H1 (cell line): ENCODE measurements around the gene FARP2. TPM values are rescaled to one million over a fixed set of nuclear protein-coding genes. Genes with fewer than 3 reads are reported as not detected.

Source experiments
- CTCF ChIA-PET: fragments of 300-600 bp; sonication (Branson Sonifier 250); formaldehyde crosslinking; loops from one replicate; lab custom pipeline; 2021; ENCODE audit not compliant: partially characterized antibody; lab: Charles Lee
- POLR2A ChIA-PET: fragments of 300-600 bp; sonication (Branson Sonifier 250); formaldehyde crosslinking; loops from one replicate; lab custom pipeline; 2021; ENCODE audit warnings: inconsistent platforms; ENCODE audit not compliant: partially characterized antibody; lab: Charles Lee
- DNase-seq, 2 experiments: peaks; one replicate each; pipeline versions ENCODE4 v3.0.0 to v3.0.0-alpha.2; 2010 to 2022; ENCODE audit warnings: low spot score in 2 of 2, low read depth in 1 of 2, mixed read lengths in 1 of 2
- FAIRE-seq: peaks from 2 replicates; lab custom pipeline; 2011; peaks lifted over from hg19 to GRCh38; lab: Jason Lieb, UNC
- H2AFZ ChIP-seq: 2 replicates; pipeline ENCODE4 v1.8.1; 2012; ENCODE audit warnings: low read length, inconsistent platforms
- H2AK5ac ChIP-seq: 2 replicates; pipeline ENCODE4 v1.6.1; 2013; ENCODE audit warnings: low read depth, low read length
- H2BK120ac ChIP-seq: replicated peaks from 2 replicates; pipeline ENCODE3; 2013; ENCODE audit warnings: low read depth, low read length, inconsistent platforms
- H2BK12ac ChIP-seq: 2 replicates; pipeline ENCODE4 v1.6.1; 2013; ENCODE audit warnings: low read depth, low read length
- H2BK15ac ChIP-seq: 2 replicates; pipeline ENCODE4 v1.6.1; 2013; ENCODE audit warnings: low read length
- H2BK20ac ChIP-seq: 2 replicates; pipeline ENCODE4 v1.6.1; 2013; ENCODE audit warnings: low read length
- H2BK5ac ChIP-seq: 2 replicates; pipeline ENCODE4 v1.6.1; 2013; ENCODE audit warnings: low read depth, low read length
- H3K14ac ChIP-seq: 2 replicates; pipeline ENCODE4 v1.6.1; 2013; ENCODE audit warnings: inconsistent platforms; ENCODE audit not compliant: insufficient read length
- H3K18ac ChIP-seq: 2 replicates; pipeline ENCODE4 v1.6.1; 2013; ENCODE audit warnings: low read length; ENCODE audit errors: extremely low read depth
- H3K23ac ChIP-seq: 2 replicates; pipeline ENCODE4 v1.6.1; 2013; ENCODE audit warnings: inconsistent platforms; ENCODE audit not compliant: insufficient read length
- H3K23me2 ChIP-seq: 2 replicates; pipeline ENCODE4 v1.6.1; 2013; ENCODE audit warnings: low read depth, low read length
- H3K27ac ChIP-seq: 2 replicates; pipeline ENCODE4 v1.6.1; 2011; ENCODE audit warnings: low read depth, low read length, inconsistent platforms
- H3K27me3 ChIP-seq, 4 experiments: replicated peaks in 1 of 4; 1 replicate in 1 of 4; 2 replicates in 3 of 4; pipeline versions ENCODE4 v1.6.1 to v1.8.1; 2011 to 2013; ENCODE audit warnings: low read length in 3 of 4, mild to moderate bottlenecking in 3 of 4, inconsistent platforms in 2 of 4, mixed read lengths in 2 of 4, moderate library complexity in 1 of 4; ENCODE audit not compliant: control insufficient read depth in 3 of 4, insufficient read depth in 3 of 4; ENCODE audit errors: extremely low read depth in 1 of 4
- H3K36me3 ChIP-seq, 4 experiments: 2 replicates each; pipeline versions ENCODE4 v1.6.1 to v1.8.1; 2011 to 2013; ENCODE audit warnings: mild to moderate bottlenecking in 4 of 4, low read length in 3 of 4, moderate library complexity in 2 of 4, control low read depth in 1 of 4, inconsistent platforms in 1 of 4; ENCODE audit not compliant: insufficient read depth in 4 of 4, control insufficient read depth in 2 of 4
- H3K4ac ChIP-seq: replicated peaks from 2 replicates; pipeline ENCODE3; 2013; ENCODE audit warnings: low read length, low read depth, mixed read lengths, inconsistent platforms; ENCODE audit not compliant: insufficient read length
- H3K4me1 ChIP-seq, 4 experiments: replicated peaks in 1 of 4; 1 replicate in 1 of 4; 2 replicates in 3 of 4; pipeline versions ENCODE4 v1.6.1 to v1.8.1; 2011 to 2013; ENCODE audit warnings: low read length in 3 of 4, inconsistent platforms in 2 of 4, mixed read lengths in 1 of 4; ENCODE audit not compliant: insufficient read depth in 4 of 4, control insufficient read depth in 3 of 4
- H3K4me2 ChIP-seq, 2 experiments: 2 replicates each; pipeline versions ENCODE4 v1.6.1 to v1.8.1; 2011 to 2013; ENCODE audit warnings: low read depth in 2 of 2, low read length in 2 of 2, control low read depth in 1 of 2, inconsistent platforms in 1 of 2, mild to moderate bottlenecking in 1 of 2; ENCODE audit not compliant: insufficient read depth in 1 of 2
- H3K4me3 ChIP-seq, 4 experiments: fragments of 200-600, 300-600 bp in 1 of 4; sonication (generic), shearing (Covaris generic), sonication (Bioruptor Twin) in 1 of 4; 2 replicates each; pipeline versions ENCODE4 v1.5.1 to v1.8.1; 2011 to 2016; ENCODE audit warnings: low read length in 4 of 4, low read depth in 3 of 4, control low read depth in 2 of 4, inconsistent platforms in 2 of 4, mild to moderate bottlenecking in 2 of 4, mixed read lengths in 1 of 4, moderate library complexity in 1 of 4; ENCODE audit not compliant: insufficient read depth in 2 of 4; ENCODE audit errors: extremely low read depth in 1 of 4
- H3K56ac ChIP-seq: replicated peaks from 2 replicates; pipeline ENCODE3; 2013; ENCODE audit warnings: low read depth, mild to moderate bottlenecking, mixed read lengths, low read length, inconsistent platforms; ENCODE audit not compliant: insufficient read length
- H3K79me1 ChIP-seq: 2 replicates; pipeline ENCODE4 v1.6.1; 2013; ENCODE audit warnings: low read depth, low read length, control low read depth
- H3K79me2 ChIP-seq, 2 experiments: 2 replicates each; pipeline versions ENCODE4 v1.6.1 to v1.8.1; 2012 to 2013; ENCODE audit warnings: low read length in 2 of 2, mild to moderate bottlenecking in 2 of 2, inconsistent platforms in 1 of 2; ENCODE audit not compliant: insufficient read depth in 2 of 2, control insufficient read depth in 1 of 2
- H3K9ac ChIP-seq, 4 experiments: replicated peaks in 1 of 4; 1 replicate in 1 of 4; 2 replicates in 3 of 4; pipeline versions ENCODE4 v1.6.1 to v1.8.1; 2011 to 2013; ENCODE audit warnings: low read depth in 3 of 4, low read length in 3 of 4, control low read depth in 2 of 4, mild to moderate bottlenecking in 2 of 4, moderate library complexity in 2 of 4, inconsistent platforms in 1 of 4; ENCODE audit errors: extremely low read depth in 1 of 4
- H3K9me3 ChIP-seq, 2 experiments: 2 replicates each; pipeline versions ENCODE4 v1.6.1 to v1.8.1; 2012 to 2013; ENCODE audit warnings: mild to moderate bottlenecking in 2 of 2, moderate library complexity in 2 of 2, control low read depth in 1 of 2, inconsistent platforms in 1 of 2, low read depth in 1 of 2, low read length in 1 of 2, mixed read lengths in 1 of 2; ENCODE audit not compliant: insufficient read depth in 2 of 2
- H4K20me1 ChIP-seq, 2 experiments: replicated peaks in 1 of 2; 2 replicates each; pipeline versions ENCODE3 to v1.8.1; 2011 to 2013; ENCODE audit warnings: inconsistent platforms in 2 of 2, low read length in 2 of 2, mild to moderate bottlenecking in 1 of 2; ENCODE audit not compliant: insufficient read depth in 2 of 2, control insufficient read depth in 1 of 2
- H4K5ac ChIP-seq: 2 replicates; pipeline ENCODE4 v1.6.1; 2013; ENCODE audit warnings: low read length, low read depth, mixed read lengths, inconsistent platforms; ENCODE audit not compliant: insufficient read length
- H4K8ac ChIP-seq: 2 replicates; pipeline ENCODE4 v1.8.0; 2013; ENCODE audit warnings: mild to moderate bottlenecking, moderate library complexity, low read length, inconsistent platforms; ENCODE audit not compliant: insufficient read depth; ENCODE audit errors: extremely low read depth
- H4K91ac ChIP-seq: replicated peaks from 2 replicates; pipeline ENCODE3; 2013; ENCODE audit warnings: low read length, mixed read lengths, inconsistent platforms; ENCODE audit not compliant: insufficient read length
- SAP30 ChIP-seq: fragments of 300-600 bp; sonication (generic); IDR thresholded peaks from 2 replicates; pipeline ENCODE4 v1.7.1; 2012; ENCODE audit warnings: low read length, moderate library complexity, mild to moderate bottlenecking, inconsistent platforms; ENCODE audit not compliant: insufficient read depth, insufficient replicate concordance
- TAF1 ChIP-seq: IDR thresholded peaks from 2 replicates; pipeline ENCODE4 v1.6.1; 2011; ENCODE audit warnings: mild to moderate bottlenecking, low read depth, low read length
- YY1 ChIP-seq: IDR thresholded peaks from 2 replicates; pipeline ENCODE4 v1.6.1; 2011; ENCODE audit warnings: low read depth, mild to moderate bottlenecking, low read length
- WGBS, 2 experiments: shearing (Covaris generic) in 1 of 2; methylation state at CpG; one replicate each; pipeline versions ENCODE4 v1.1.6 to v1.1.7; 2013 to 2015; ENCODE audit warnings: low lambda C conversion rate in 2 of 2, mixed read lengths in 2 of 2, inconsistent platforms in 1 of 2, low coverage in 1 of 2, missing lambda C conversion rate in 1 of 2; ENCODE audit not compliant: insufficient replicate concordance in 2 of 2, insufficient coverage in 1 of 2, insufficient read length in 1 of 2; ENCODE audit errors: extremely low coverage in 1 of 2, missing lambda C conversion rate in 1 of 2; 5-methylcytosine and 5-hydroxymethylcytosine counted together
- polyA plus RNA-seq, 7 experiments: library from polyadenylated mRNA; depleted of rRNA in 3 of 7; stranded (reverse) in 5 of 7; unstranded in 2 of 7; fragments of >200 nt in 5 of 7; fragments of 200-250 nt in 2 of 7; gene quantifications; 1 replicate in 5 of 7; 2 replicates in 1 of 7; 4 replicates in 1 of 7; pipeline versions ENCODE4 v1.2.1 to v1.2.3, GENCODE V29; 2011 to 2013; ENCODE audit warnings: missing spikeins in 2 of 7, mixed read lengths in 2 of 7
- total RNA-seq: library from RNA; stranded (reverse); fragmentation: NEBNext Ultra II Directional; extraction: Animal tissue kit (Norgen Biotek cat#: 25700); gene quantifications from 2 replicates; pipeline ENCODE4 v1.2.1, GENCODE V29; 2021

Gene FARP2
- total and polyA plus RNA-seq, 2 of the 8 experiments (the other 6 are each of a cell fraction or from before 2014, with no cell fraction given) = 12.4 to 33.4 TPM

- CTCF ChIA-PET = interaction anchor here (0.8 to 1.6 kb wide), 4 partner anchors 8 to 97 kb away, joined by 3 to 4 read pairs (median 4); no protein-coding TSS in a partner anchor
- 92% methylated on average over 35 of the region's 36 CpGs; no CpG with 5 or more reads in 1 of the 2 experiments for WGBS, 2 experiments
- TF ChIP-seq TAF1 = no peak
- TF ChIP-seq YY1 = no peak
- TF ChIP-seq SAP30 = no peak
These were observed 142.3 kb downstream of the FARP2 start for GRCh38 chr2:241498115-241499070.

More at GRCh38 chr2:241498115-241499070, 142.3 kb downstream of the FARP2 start:
- peak overlapping the region; percentile 51; the same call in 1 of the 2 replicates for H4K8ac ChIP-seq
- DNase-seq (no peak), FAIRE-seq (no peak)
- H3K9me3 ChIP-seq = no peaks in the 10 kb centered on the region
- H2AFZ ChIP-seq = no peak overlapping the region
- H3K79me2 ChIP-seq = peaks cover 0 to 11% of the 10 kb centered on the region in 2 experiments; a peak in 1 of 4 replicates
- H2BK20ac ChIP-seq = no peak overlapping the region
- H3K56ac ChIP-seq = no peak overlapping the region
- no peak overlapping the region for H3K9ac ChIP-seq
- H3K23ac ChIP-seq = no peak overlapping the region
- no peak overlapping the region for H3K14ac ChIP-seq
- H3K27me3 ChIP-seq = no peaks in the 10 kb centered on the region
- peaks cover 5% of the 10 kb centered on the region; the same call in 1 of the 2 replicates for H3K79me1 ChIP-seq
- H3K4ac ChIP-seq = no peak overlapping the region
- H2BK15ac ChIP-seq = no peak overlapping the region
- no peaks in the 10 kb centered on the region; a peak in 1 of 7 replicates for H3K4me1 ChIP-seq
- H4K20me1 ChIP-seq = peaks cover 15 to 36% of the 10 kb centered on the region in 2 experiments
- no peak overlapping the region for H3K18ac ChIP-seq
- no peak overlapping the region for H2BK12ac ChIP-seq
- H4K91ac ChIP-seq = no peak overlapping the region
- H3K4me3 ChIP-seq = no peak overlapping the region
- POLR2A ChIA-PET = interaction anchor here (0.7 to 1.8 kb wide), 5 partner anchors 8 to 185 kb away, joined by 3 to 5 read pairs (median 3); no protein-coding TSS in a partner anchor
- peaks cover 8 to 57% (median 40%) of the 10 kb centered on the region in 4 experiments for H3K36me3 ChIP-seq
- no peak overlapping the region for H2AK5ac ChIP-seq
- H2BK5ac ChIP-seq = no peak overlapping the region; the same call in 1 of the 2 replicates
- H3K4me2 ChIP-seq = no peak overlapping the region
- H4K5ac ChIP-seq = no peak overlapping the region
- H3K23me2 ChIP-seq = no peaks in the 10 kb centered on the region
- no peak overlapping the region for H2BK120ac ChIP-seq
- no peak overlapping the region for H3K27ac ChIP-seq
